IMR-90 (cell line): ENCODE data around the gene KRTAP4-9. TPM values are rescaled to one million over a fixed set of nuclear protein-coding genes. Genes with fewer than 3 reads are reported as not detected.

Source experiments
- ATAC-seq: fragments of 200-7000 bp; cut with Tn5 transposase; 2 replicates; pipeline ENCODE4 v1.9.1; 2020; ENCODE audit warnings: low read depth, mild to moderate bottlenecking, moderate library complexity
- BruUV-seq: library from RNA; stranded (reverse); fragments of 400-500 nt; replicated peaks from 2 replicates; lab custom pipeline; 2021; lab: Mats Ljungman, UMichigan
- CTCF ChIA-PET: fragments of 300-600 bp; formaldehyde crosslinking; extraction: SDS; loops from one replicate; lab custom pipeline; 2021; ENCODE audit warnings: antibody characterized with exemption; lab: Yijun Ruan, JAX
- POLR2A ChIA-PET: fragments of 300-600 bp; sonication (Branson Sonifier 250); formaldehyde crosslinking; loops from one replicate; lab custom pipeline; 2022; ENCODE audit warnings: antibody characterized with exemption; ENCODE audit not compliant: unreplicated experiment; lab: Charles Lee
- DNase-seq: peaks from one replicate; pipeline ENCODE4 v3.0.0; 2013
- H2AFZ ChIP-seq: replicated peaks from 2 replicates; pipeline ENCODE3; 2013; ENCODE audit warnings: low read length, mild to moderate bottlenecking; ENCODE audit not compliant: poor library complexity
- H2AK5ac ChIP-seq: 2 replicates; pipeline ENCODE4 v1.6.1; 2013; ENCODE audit warnings: low read depth, low read length, inconsistent platforms
- H2AK9ac ChIP-seq: replicated peaks from 2 replicates; pipeline ENCODE3; 2013; ENCODE audit warnings: mild to moderate bottlenecking, low read depth, low read length, moderate library complexity; ENCODE audit not compliant: poor library complexity
- H2BK120ac ChIP-seq: 2 replicates; pipeline ENCODE4 v1.6.1; 2013; ENCODE audit warnings: low read depth, low read length, inconsistent platforms
- H2BK15ac ChIP-seq: 3 replicates; pipeline ENCODE4 v1.6.1; 2013; ENCODE audit warnings: low read depth, low read length, inconsistent platforms
- H2BK20ac ChIP-seq: 2 replicates; pipeline ENCODE4 v1.6.1; 2013; ENCODE audit warnings: low read depth, mild to moderate bottlenecking, inconsistent platforms, low read length, moderate library complexity
- H2BK5ac ChIP-seq: 2 replicates; pipeline ENCODE4 v1.6.1; 2013; ENCODE audit warnings: mild to moderate bottlenecking, low read depth, low read length, inconsistent platforms; ENCODE audit not compliant: poor library complexity, severe bottlenecking
- H3K14ac ChIP-seq: replicated peaks from 2 replicates; pipeline ENCODE4 v1.6.1; 2013; ENCODE audit warnings: low read depth, low read length, inconsistent platforms
- H3K18ac ChIP-seq: 2 replicates; pipeline ENCODE4 v1.6.1; 2013; ENCODE audit warnings: low read depth, low read length, control low read depth
- H3K23ac ChIP-seq: 2 replicates; pipeline ENCODE4 v1.6.1; 2013; ENCODE audit warnings: low read depth, low read length, inconsistent platforms
- H3K27ac ChIP-seq: 2 replicates; pipeline ENCODE4 v1.5.1; 2013; ENCODE audit warnings: mild to moderate bottlenecking, control low read depth, low read length; ENCODE audit not compliant: insufficient read depth
- H3K27me3 ChIP-seq: 2 replicates; pipeline ENCODE4 v1.6.1; 2013; ENCODE audit warnings: low read length; ENCODE audit not compliant: control insufficient read depth, insufficient read depth
- H3K36me3 ChIP-seq: 2 replicates; pipeline ENCODE4 v1.6.1; 2013; ENCODE audit warnings: low read length, mixed read lengths; ENCODE audit not compliant: control insufficient read depth, insufficient read depth
- H3K4ac ChIP-seq: 2 replicates; pipeline ENCODE4 v1.6.1; 2013; ENCODE audit warnings: low read depth, low read length, inconsistent platforms
- H3K4me1 ChIP-seq: 2 replicates; pipeline ENCODE4 v1.6.1; 2013; ENCODE audit warnings: low read length, mixed read lengths; ENCODE audit not compliant: control insufficient read depth, insufficient read depth
- H3K4me2 ChIP-seq: 2 replicates; pipeline ENCODE4 v1.6.1; 2013; ENCODE audit warnings: low read depth, mild to moderate bottlenecking, control low read depth, low read length, moderate library complexity
- H3K4me3 ChIP-seq: 2 replicates; pipeline ENCODE4 v1.5.1; 2013; ENCODE audit warnings: low read depth, mild to moderate bottlenecking, control low read depth, low read length, moderate library complexity; ENCODE audit not compliant: insufficient read depth
- H3K56ac ChIP-seq: 2 replicates; pipeline ENCODE4 v1.6.1; 2013; ENCODE audit warnings: low read length, inconsistent platforms; ENCODE audit not compliant: insufficient read depth; ENCODE audit errors: extremely low read depth
- H3K79me1 ChIP-seq, 2 experiments: 2 replicates each; pipeline ENCODE4 v1.6.1; 2013; ENCODE audit warnings: low read length in 2 of 2, inconsistent platforms in 1 of 2, low read depth in 1 of 2
- H3K9ac ChIP-seq: 2 replicates; pipeline ENCODE4 v1.6.1; 2013; ENCODE audit warnings: low read depth, low read length, control low read depth
- H3K9me1 ChIP-seq: 2 replicates; pipeline ENCODE4 v1.6.1; 2013; ENCODE audit warnings: low read length, inconsistent platforms; ENCODE audit not compliant: insufficient read depth
- H3K9me3 ChIP-seq: 2 replicates; pipeline ENCODE4 v1.6.1; 2013; ENCODE audit warnings: low read length; ENCODE audit not compliant: control insufficient read depth, insufficient read depth
- H4K20me1 ChIP-seq: 2 replicates; pipeline ENCODE4 v1.6.1; 2013; ENCODE audit warnings: low read length, inconsistent platforms; ENCODE audit not compliant: insufficient read depth
- H4K5ac ChIP-seq: 2 replicates; pipeline ENCODE4 v1.6.1; 2013; ENCODE audit warnings: mild to moderate bottlenecking, low read depth, low read length, control low read depth
- H4K8ac ChIP-seq, 2 experiments: 2 replicates each; pipeline ENCODE4 v1.6.1; 2013; ENCODE audit warnings: low read depth in 2 of 2, low read length in 2 of 2, control low read depth in 1 of 2, inconsistent platforms in 1 of 2
- H4K91ac ChIP-seq: 2 replicates; pipeline ENCODE4 v1.6.1; 2013; ENCODE audit warnings: low read depth, low read length, inconsistent platforms; ENCODE audit not compliant: insufficient read depth
- BHLHE40 ChIP-seq: fragments of 150-350 bp; IDR thresholded peaks from 2 replicates; pipeline ENCODE4 v1.6.1; 2016; ENCODE audit warnings: mild to moderate bottlenecking, low read depth, low read length
- CEBPB ChIP-seq: IDR thresholded peaks from 2 replicates; pipeline ENCODE4 v1.6.1; 2012; ENCODE audit warnings: low read depth, low read length, improper control_type of control experiment
- CHD1 ChIP-seq: IDR thresholded peaks from 2 replicates; pipeline ENCODE4 v1.6.1; 2012; ENCODE audit warnings: low read depth, low read length, improper control_type of control experiment
- ELK1 ChIP-seq: fragments of 150-350 bp; IDR thresholded peaks from 2 replicates; pipeline ENCODE4 v1.6.1; 2016; ENCODE audit warnings: low read depth, mild to moderate bottlenecking, low read length, moderate library complexity, borderline replicate concordance
- FOS ChIP-seq: fragments of 150-350 bp; IDR thresholded peaks from 2 replicates; pipeline ENCODE4 v1.6.1; 2016; ENCODE audit warnings: low read depth, low read length
- MAFK ChIP-seq: IDR thresholded peaks from 2 replicates; pipeline ENCODE4 v1.6.1; 2012; ENCODE audit warnings: low read depth, low read length, improper control_type of control experiment
- NFE2L2 ChIP-seq: fragments of 150-350 bp; IDR thresholded peaks from 2 replicates; pipeline ENCODE4 v1.6.1; 2016; ENCODE audit warnings: low read depth, mild to moderate bottlenecking, low read length
- POLR2A ChIP-seq: IDR thresholded peaks from 2 replicates; pipeline ENCODE4 v1.6.1; 2012; ENCODE audit warnings: mild to moderate bottlenecking, low read depth, low read length
- RAD21 ChIP-seq: IDR thresholded peaks from 2 replicates; pipeline ENCODE4 v1.6.1; 2012; ENCODE audit warnings: low read length, improper control_type of control experiment
- RCOR1 ChIP-seq: IDR thresholded peaks from 2 replicates; pipeline ENCODE4 v1.6.1; 2012; ENCODE audit warnings: mild to moderate bottlenecking, low read length, improper control_type of control experiment; ENCODE audit not compliant: insufficient replicate concordance
- RFX5 ChIP-seq: IDR thresholded peaks from 2 replicates; pipeline ENCODE4 v1.8.0; 2012; ENCODE audit warnings: low read depth, mild to moderate bottlenecking, low read length, moderate library complexity
- SMC3 ChIP-seq: fragments of 150-350 bp; IDR thresholded peaks from 2 replicates; pipeline ENCODE4 v1.6.1; 2016; ENCODE audit warnings: low read depth, mild to moderate bottlenecking, antibody characterized with exemption, low read length, moderate library complexity
- WGBS, 2 experiments: methylation state at CpG; one replicate each; pipeline versions ENCODE4 v1.1.5 to v1.1.7; 2013; ENCODE audit warnings: missing lambda C conversion rate in 2 of 2; ENCODE audit not compliant: insufficient read length in 1 of 2; ENCODE audit errors: extremely low coverage in 2 of 2; 5-methylcytosine and 5-hydroxymethylcytosine counted together
- dilution Hi-C: fragments of 300-500 bp; cut with HindIII; formaldehyde crosslinking; loops from one replicate; pipeline ENCODE4 v1.14.3; 2018; ENCODE audit warnings: low sequenced_read_pairs; ENCODE audit not compliant: unreplicated experiment
- in situ Hi-C: fragments of 300-500 bp; cut with MboI; formaldehyde crosslinking; loops from 3 replicates; pipeline ENCODE4 v1.14.3; 2019; ENCODE audit warnings: low sequenced_read_pairs, inconsistent platforms, mixed read lengths
- intact Hi-C: fragments of 100-400 bp; cut with micrococcal nuclease; formaldehyde crosslinking; loops from 2 replicates; pipeline ENCODE4 v1.10.0; 2022
- polyA plus RNA-seq, 3 experiments: library from polyadenylated mRNA; depleted of rRNA; stranded (reverse); fragments of >200 nt; gene quantifications; 2 replicates each; pipeline ENCODE4 v1.2.3, GENCODE V29; 2012; ENCODE audit warnings: low replicate concordance in 1 of 3
- total RNA-seq: library from RNA; depleted of rRNA; stranded (reverse); fragments of >200 nt; gene quantifications from 2 replicates; pipeline ENCODE4 v1.2.3, GENCODE V29; 2012
- TF ChIP-seq, protein P1 (sequence below): conservative IDR thresholded peaks from 2 replicates; pipeline ENCODE4 v1.5.1; 2012; ENCODE audit warnings: mild to moderate bottlenecking, low read depth, low read length, improper control_type of control experiment

The KRTAP4-9 gene
- total and polyA plus RNA-seq, 2 of the 4 experiments (the other 2 are of a cell fraction), result 0.24 TPM; not detected in 1

GRCh38 chr17:41127371-41127770 lies 22.2 kb downstream of the KRTAP4-9 start:
- Histone ChIP-seq H2AK5ac (no peak overlapping the region), H2BK120ac (no peak overlapping the region), H3K9me3 (peaks cover 1% of the 10 kb centered on the region; the same call in 1 of the 2 replicates), H3K4me2 (no peak overlapping the region), H3K4me1 (peaks cover 2% of the 10 kb centered on the region; the same call in 1 of the 2 replicates), H3K36me3 (no peaks in the 10 kb centered on the region), H3K18ac (no peak overlapping the region), H2BK15ac (no peak overlapping the region), H3K56ac (no peak overlapping the region), H3K27ac (no peak overlapping the region), H3K14ac (no peak overlapping the region), H2AFZ (no peak overlapping the region), H3K27me3 (no peaks in the 10 kb centered on the region), H3K4me3 (no peak overlapping the region), H2BK5ac (no peak overlapping the region), H3K4ac (no peak overlapping the region), H3K23ac (no peak overlapping the region), H2BK20ac (no peak overlapping the region), H4K5ac (no peak overlapping the region), H3K9me1 (no peaks in the 10 kb centered on the region), H4K20me1 (no peaks in the 10 kb centered on the region), H3K79me1 (no peaks in the 10 kb centered on the region), H4K91ac (no peak overlapping the region), H4K8ac (no peak overlapping the region; a peak in 1 of 4 replicates), H3K9ac (no peak overlapping the region), H2AK9ac (no peak overlapping the region)
- DNase-seq (no peak), ATAC-seq (no peak)
- ChIA-PET CTCF (no interaction called here), POLR2A (no interaction called here)
- dilution Hi-C loops (no loop called here), in situ Hi-C loops (no loop called here), intact Hi-C loops (no loop called here)
- TF ChIP-seq ELK1 (no peak), MAFK (no peak), RFX5 (no peak), BHLHE40 (no peak), CHD1 (no peak), FOS (no peak), RCOR1 (no peak), RAD21 (no peak), CEBPB (no peak), SMC3 (no peak), POLR2A (no peak), NFE2L2 (no peak)
- TF ChIP-seq, protein P1, sequence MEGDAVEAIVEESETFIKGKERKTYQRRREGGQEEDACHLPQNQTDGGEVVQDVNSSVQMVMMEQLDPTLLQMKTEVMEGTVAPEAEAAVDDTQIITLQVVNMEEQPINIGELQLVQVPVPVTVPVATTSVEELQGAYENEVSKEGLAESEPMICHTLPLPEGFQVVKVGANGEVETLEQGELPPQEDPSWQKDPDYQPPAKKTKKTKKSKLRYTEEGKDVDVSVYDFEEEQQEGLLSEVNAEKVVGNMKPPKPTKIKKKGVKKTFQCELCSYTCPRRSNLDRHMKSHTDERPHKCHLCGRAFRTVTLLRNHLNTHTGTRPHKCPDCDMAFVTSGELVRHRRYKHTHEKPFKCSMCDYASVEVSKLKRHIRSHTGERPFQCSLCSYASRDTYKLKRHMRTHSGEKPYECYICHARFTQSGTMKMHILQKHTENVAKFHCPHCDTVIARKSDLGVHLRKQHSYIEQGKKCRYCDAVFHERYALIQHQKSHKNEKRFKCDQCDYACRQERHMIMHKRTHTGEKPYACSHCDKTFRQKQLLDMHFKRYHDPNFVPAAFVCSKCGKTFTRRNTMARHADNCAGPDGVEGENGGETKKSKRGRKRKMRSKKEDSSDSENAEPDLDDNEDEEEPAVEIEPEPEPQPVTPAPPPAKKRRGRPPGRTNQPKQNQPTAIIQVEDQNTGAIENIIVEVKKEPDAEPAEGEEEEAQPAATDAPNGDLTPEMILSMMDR, result no peak
- no TSS peak for BruUV-seq
- no CpG with 5 or more reads among the region's 1 CpG for WGBS, 2 experiments
